ENCODE data around the gene GRID2IP. TPM values are rescaled to one million over a fixed set of nuclear protein-coding genes. Genes with fewer than 3 reads are reported as not detected.

The GRID2IP gene
- total and polyA plus RNA-seq, 3 donors from 2014 or later: 0.34 to 1.9 (median 1.1) TPM

DNA sequence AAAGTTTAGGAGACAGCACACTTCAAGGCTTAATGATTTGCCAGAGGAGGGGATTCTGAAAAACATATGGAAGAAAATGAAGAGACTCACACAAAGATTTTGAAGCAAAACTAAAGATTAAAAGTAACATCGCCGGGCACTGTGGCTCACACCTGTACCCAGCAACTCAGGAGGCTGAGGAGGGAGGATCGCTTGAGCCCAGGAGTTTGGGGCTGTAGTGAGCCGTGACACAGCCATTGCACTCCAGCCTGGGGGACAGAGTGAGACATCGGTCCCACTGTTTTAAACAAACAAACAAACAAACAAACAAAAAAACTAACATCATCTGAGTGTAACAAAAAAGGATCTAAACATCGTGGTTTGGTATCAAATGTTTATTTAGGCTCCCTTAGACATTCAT, 69.8 kb downstream of the GRID2IP start:
- Histone ChIP-seq H3K4me1 (peaks cover 28% of the 10 kb centered on the region), H3K9me3 (no peaks in the 10 kb centered on the region), H3K27me3 (no peaks in the 10 kb centered on the region), H3K27ac (no peak overlapping the region), H3K36me3 (ENCODE audit: low read depth, missing control alignments) (no peaks in the 10 kb centered on the region), H3K4me3 (no peak overlapping the region)
- no peak for DNase-seq
- intact Hi-C loops (cut with DNase I; ENCODE audit: low total_unique reads): no loop called here
- TF ChIP-seq, protein P1, sequence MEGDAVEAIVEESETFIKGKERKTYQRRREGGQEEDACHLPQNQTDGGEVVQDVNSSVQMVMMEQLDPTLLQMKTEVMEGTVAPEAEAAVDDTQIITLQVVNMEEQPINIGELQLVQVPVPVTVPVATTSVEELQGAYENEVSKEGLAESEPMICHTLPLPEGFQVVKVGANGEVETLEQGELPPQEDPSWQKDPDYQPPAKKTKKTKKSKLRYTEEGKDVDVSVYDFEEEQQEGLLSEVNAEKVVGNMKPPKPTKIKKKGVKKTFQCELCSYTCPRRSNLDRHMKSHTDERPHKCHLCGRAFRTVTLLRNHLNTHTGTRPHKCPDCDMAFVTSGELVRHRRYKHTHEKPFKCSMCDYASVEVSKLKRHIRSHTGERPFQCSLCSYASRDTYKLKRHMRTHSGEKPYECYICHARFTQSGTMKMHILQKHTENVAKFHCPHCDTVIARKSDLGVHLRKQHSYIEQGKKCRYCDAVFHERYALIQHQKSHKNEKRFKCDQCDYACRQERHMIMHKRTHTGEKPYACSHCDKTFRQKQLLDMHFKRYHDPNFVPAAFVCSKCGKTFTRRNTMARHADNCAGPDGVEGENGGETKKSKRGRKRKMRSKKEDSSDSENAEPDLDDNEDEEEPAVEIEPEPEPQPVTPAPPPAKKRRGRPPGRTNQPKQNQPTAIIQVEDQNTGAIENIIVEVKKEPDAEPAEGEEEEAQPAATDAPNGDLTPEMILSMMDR (IDR thresholded peaks at IDR 0.05): no peak
- no peak for TF ChIP-seq POLR2A (IDR thresholded peaks at IDR 0.05)
- 72 to 81% methylated on average over 6 of the region's 6 CpGs for WGBS, 2 donors

DNA sequence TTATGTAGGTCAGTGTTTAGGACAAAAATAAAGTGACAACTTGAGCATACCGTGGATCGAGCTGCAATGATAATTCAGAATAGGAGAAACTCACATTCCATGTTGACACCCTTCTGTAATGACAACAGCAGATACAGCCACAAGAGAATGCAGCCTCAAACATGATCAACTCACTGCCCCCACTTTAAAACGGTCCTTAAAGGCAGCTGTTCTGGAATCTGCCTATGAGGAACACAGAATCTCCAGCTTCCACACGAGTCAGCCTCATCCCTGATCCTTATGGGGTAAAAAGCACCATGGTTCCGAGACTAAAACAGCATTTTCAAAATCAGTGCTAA, 71.0 kb downstream of the GRID2IP start:
- intact Hi-C loops (cut with DNase I; ENCODE audit: low total_unique reads): no loop called here
- DNase-seq: no peak
- peaks cover 30% of the 10 kb centered on the region for H3K4me1 ChIP-seq

DNA sequence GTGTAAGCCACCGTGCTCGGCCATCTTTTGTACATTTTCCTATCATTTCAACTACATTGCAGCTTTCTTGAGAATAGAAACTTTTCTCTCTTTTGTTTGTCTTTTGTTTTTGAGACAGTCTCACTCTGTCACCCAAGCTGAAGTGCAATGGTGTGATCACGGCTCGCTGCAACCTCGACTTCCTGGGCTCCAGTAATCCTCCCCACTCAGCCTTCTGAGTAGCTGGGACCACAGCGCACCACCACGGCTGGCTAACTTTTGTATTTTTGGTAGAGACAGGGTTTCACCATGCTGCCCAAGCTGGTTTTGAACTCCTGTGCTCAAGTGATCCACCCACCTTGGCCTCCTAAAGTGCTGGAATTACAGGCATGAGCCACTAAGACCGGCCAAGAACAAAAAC, 72.2 kb downstream of the GRID2IP start:
- no peaks in the 10 kb centered on the region for H3K9me3 ChIP-seq
- peaks cover 25% of the 10 kb centered on the region for H3K4me1 ChIP-seq
- no peak for DNase-seq
- intact Hi-C loops (cut with DNase I; ENCODE audit: low total_unique reads): no loop called here
- WGBS, 2 donors: 88 to 91% methylated on average over 8 of the region's 8 CpGs
- TF ChIP-seq, protein P1 (IDR thresholded peaks at IDR 0.05): no peak
- TF ChIP-seq POLR2A (IDR thresholded peaks at IDR 0.05): no peak
- H3K36me3 ChIP-seq (ENCODE audit: low read depth, missing control alignments): no peaks in the 10 kb centered on the region
- no peak overlapping the region for H3K4me3 ChIP-seq
- no peak overlapping the region for H3K27ac ChIP-seq
- no peaks in the 10 kb centered on the region for H3K27me3 ChIP-seq

More for the DNA sequence above, 71.0 kb downstream of the GRID2IP start:
- H3K36me3 ChIP-seq (ENCODE audit: low read depth, missing control alignments): no peaks in the 10 kb centered on the region
- WGBS, 2 donors: 56 to 61% methylated on average over 5 of the region's 5 CpGs
- no peaks in the 10 kb centered on the region for H3K27me3 ChIP-seq
- peak overlapping the region in 1 of 2 donors; percentile 31 for H3K27ac ChIP-seq
- H3K9me3 ChIP-seq: no peaks in the 10 kb centered on the region
- H3K4me3 ChIP-seq: no peak overlapping the region
- TF ChIP-seq, protein P1 (IDR thresholded peaks at IDR 0.05): no peak
- no peak for TF ChIP-seq POLR2A (IDR thresholded peaks at IDR 0.05)

DNA sequence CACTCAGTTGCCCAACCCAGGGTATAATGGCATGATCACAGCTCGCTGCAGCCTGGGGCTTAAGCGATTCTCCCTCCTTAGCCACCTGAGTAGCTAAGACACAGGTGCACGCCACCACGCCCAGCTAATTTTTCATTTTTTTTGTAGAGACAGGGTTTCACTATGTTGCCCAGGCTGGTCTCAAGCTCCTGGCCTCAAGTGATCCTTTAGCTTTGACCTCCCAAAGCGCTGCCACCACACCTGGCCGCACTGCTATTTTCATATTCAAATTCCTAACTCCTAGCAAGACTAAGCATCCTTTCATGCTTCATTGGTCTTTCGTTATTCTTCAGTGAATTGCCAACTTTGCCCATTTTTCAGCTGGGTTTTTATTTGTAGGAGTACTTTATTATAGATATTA, 73.1 kb downstream of the GRID2IP start:
- Histone ChIP-seq H3K4me1 (peaks cover 25% of the 10 kb centered on the region), H3K36me3 (ENCODE audit: low read depth, missing control alignments) (no peaks in the 10 kb centered on the region), H3K27me3 (no peaks in the 10 kb centered on the region), H3K27ac (no peak overlapping the region), H3K4me3 (no peak overlapping the region), H3K9me3 (no peaks in the 10 kb centered on the region)
- 91 to 94% methylated on average over 7 of the region's 7 CpGs for WGBS, 2 donors
- DNase-seq: no peak
- intact Hi-C loops (cut with DNase I; ENCODE audit: low total_unique reads): no loop called here
- TF ChIP-seq, protein P1 (IDR thresholded peaks at IDR 0.05): no peak
- TF ChIP-seq POLR2A (IDR thresholded peaks at IDR 0.05): no peak

DNA sequence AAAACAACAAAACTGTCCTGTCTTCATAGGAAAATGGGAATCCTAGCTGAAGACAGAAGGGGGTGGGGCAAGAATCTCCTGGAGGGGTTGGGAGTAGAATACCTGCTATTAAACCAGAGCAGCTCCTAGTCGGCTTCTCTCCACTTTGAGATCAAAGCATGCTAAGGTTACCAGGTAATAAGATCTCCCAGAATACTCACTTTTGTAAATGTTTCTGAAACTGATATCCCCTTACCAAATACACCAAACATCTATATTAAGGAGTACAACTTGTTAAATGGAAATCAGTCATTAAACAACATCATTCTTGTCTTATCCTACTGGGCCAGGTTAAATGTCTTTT, 74.0 kb downstream of the GRID2IP start:
- DNase-seq: no peak
- no peak overlapping the region for H3K27ac ChIP-seq
- H3K4me3 ChIP-seq: no peak overlapping the region
- intact Hi-C loops (cut with DNase I; ENCODE audit: low total_unique reads): no loop called here
- H3K9me3 ChIP-seq: no peaks in the 10 kb centered on the region
- 77 to 85% methylated on average over 1 of the region's 1 CpG for WGBS, 2 donors
- H3K36me3 ChIP-seq (ENCODE audit: low read depth, missing control alignments): no peaks in the 10 kb centered on the region
- peaks cover 23% of the 10 kb centered on the region for H3K4me1 ChIP-seq
- no peaks in the 10 kb centered on the region for H3K27me3 ChIP-seq
- TF ChIP-seq POLR2A (IDR thresholded peaks at IDR 0.05): no peak
- TF ChIP-seq, protein P1 (IDR thresholded peaks at IDR 0.05): no peak

All from testis (tissue), 3 donors.